ENCODE data around the gene BBS2. TPM values are rescaled to one million over a fixed set of nuclear protein-coding genes. Genes with fewer than 3 reads are reported as not detected.

The BBS2 gene
- polyA plus RNA-seq, 1 donor from 2014 or later: 197 TPM

GRCh38 chr16:56515665-56516064, 4.2 kb downstream of the BBS2 start:
- H3K9ac ChIP-seq (ENCODE audit: low read length): no peak overlapping the region
- peaks cover 12% of the 10 kb centered on the region for H3K36me3 ChIP-seq (ENCODE audit: insufficient read depth, low read length)
- H2AFZ ChIP-seq (ENCODE audit: low read depth, low read length): no peak overlapping the region
- H4K20me1 ChIP-seq (ENCODE audit: insufficient read depth): no peaks in the 10 kb centered on the region
- H3K27me3 ChIP-seq (ENCODE audit: insufficient read depth, low read depth, low read length): no peaks in the 10 kb centered on the region
- no peak overlapping the region for H3K4me2 ChIP-seq (ENCODE audit: low read length)
- H3F3A ChIP-seq (ENCODE audit: insufficient read depth, low read length, poor library complexity, severe bottlenecking): no peaks in the 10 kb centered on the region
- TF ChIP-seq EP300 (conservative IDR thresholded peaks at IDR 0.05; ENCODE audit: poor library complexity, severe bottlenecking): no peak
- no peak for TF ChIP-seq SMC3 (conservative IDR thresholded peaks at IDR 0.05; ENCODE audit: poor library complexity)
- no peak for TF ChIP-seq EZH2 (IDR thresholded peaks at IDR 0.05; ENCODE audit: borderline replicate concordance, insufficient read depth, low read length, poor library complexity, severe bottlenecking)
- TF ChIP-seq CTCF (IDR thresholded peaks at IDR 0.05; ENCODE audit: poor library complexity, severe bottlenecking): no peak
- no peak for TF ChIP-seq POLR2AphosphoS5 (IDR thresholded peaks at IDR 0.05)
- no peak for TF ChIP-seq TAF1 (IDR thresholded peaks at IDR 0.05; ENCODE audit: low read depth)
- TF ChIP-seq REST (IDR thresholded peaks at IDR 0.05; ENCODE audit: borderline replicate concordance): no peak
- no peak for TF ChIP-seq MXI1 (conservative IDR thresholded peaks at IDR 0.05; ENCODE audit: poor library complexity, severe bottlenecking)
- TF ChIP-seq RAD21 (conservative IDR thresholded peaks at IDR 0.05): no peak
- no peak overlapping the region for H3K27ac ChIP-seq (ENCODE audit: low read length)
- H3K4me3 ChIP-seq (ENCODE audit: low read length): peak overlapping the region; percentile 13
- no peaks in the 10 kb centered on the region for H3K9me3 ChIP-seq (ENCODE audit: low read length)
- no peaks in the 10 kb centered on the region for H3K9me2 ChIP-seq (ENCODE audit: insufficient read depth, low read length)
- H3K79me2 ChIP-seq (replicated peaks; ENCODE audit: insufficient read depth, low read length): peaks cover 26% of the 10 kb centered on the region

- Histone ChIP-seq H3K4me2 (ENCODE audit: low read length) (no peak overlapping the region), H3F3A (ENCODE audit: insufficient read depth, low read length, poor library complexity, severe bottlenecking) (no peaks in the 10 kb centered on the region), H4K20me1 (ENCODE audit: insufficient read depth) (no peaks in the 10 kb centered on the region), H2AFZ (ENCODE audit: low read depth, low read length) (no peak overlapping the region), H3K27me3 (ENCODE audit: insufficient read depth, low read depth, low read length) (no peaks in the 10 kb centered on the region), H3K9ac (ENCODE audit: low read length) (no peak overlapping the region), H3K9me3 (ENCODE audit: low read length) (no peaks in the 10 kb centered on the region), H3K36me3 (ENCODE audit: insufficient read depth, low read length) (peaks cover 12% of the 10 kb centered on the region), H3K27ac (ENCODE audit: low read length) (no peak overlapping the region), H3K4me3 (ENCODE audit: low read length) (no peak overlapping the region), H3K9me2 (ENCODE audit: insufficient read depth, low read length) (no peaks in the 10 kb centered on the region), H3K79me2 (replicated peaks; ENCODE audit: insufficient read depth, low read length) (peaks cover 26% of the 10 kb centered on the region)
- TF ChIP-seq RAD21 (conservative IDR thresholded peaks at IDR 0.05) (no peak), TAF1 (IDR thresholded peaks at IDR 0.05; ENCODE audit: low read depth) (no peak), SMC3 (conservative IDR thresholded peaks at IDR 0.05; ENCODE audit: poor library complexity) (no peak), POLR2AphosphoS5 (IDR thresholded peaks at IDR 0.05) (no peak), EP300 (conservative IDR thresholded peaks at IDR 0.05; ENCODE audit: poor library complexity, severe bottlenecking) (no peak), MXI1 (conservative IDR thresholded peaks at IDR 0.05; ENCODE audit: poor library complexity, severe bottlenecking) (no peak), EZH2 (IDR thresholded peaks at IDR 0.05; ENCODE audit: borderline replicate concordance, insufficient read depth, low read length, poor library complexity, severe bottlenecking) (no peak), CTCF (IDR thresholded peaks at IDR 0.05; ENCODE audit: poor library complexity, severe bottlenecking) (no peak), REST (IDR thresholded peaks at IDR 0.05; ENCODE audit: borderline replicate concordance) (no peak)
Measured at GRCh38 chr16:56514845-56515244, 5.0 kb downstream of the BBS2 start.
